IPS-20b (cell line): Measurements from ENCODE around the gene AQP12B.
"Not testable (repeated sequence)": the region's sequence is repeated elsewhere in the genome, so short reads cannot be mapped to it uniquely, and the experiment has no call there.

Experiments
- H3K27ac ChIP-seq: one replicate; pipeline ENCODE4 v1.5.1; 2013; ENCODE audit warnings: low read length
- H3K27me3 ChIP-seq: 2 replicates; pipeline ENCODE4 v1.6.1; 2013; ENCODE audit warnings: mild to moderate bottlenecking, low read length, inconsistent platforms; ENCODE audit not compliant: insufficient read depth
- H3K36me3 ChIP-seq: 2 replicates; pipeline ENCODE4 v1.6.1; 2013; ENCODE audit warnings: low read depth, mild to moderate bottlenecking, inconsistent platforms, low read length, moderate library complexity; ENCODE audit not compliant: insufficient read depth
- H3K4me1 ChIP-seq: 2 replicates; pipeline ENCODE4 v1.6.1; 2013; ENCODE audit warnings: mild to moderate bottlenecking, control low read depth, inconsistent platforms, low read length, moderate library complexity; ENCODE audit not compliant: insufficient read depth
- H3K4me3 ChIP-seq: 2 replicates; pipeline ENCODE4 v1.5.1; 2013; ENCODE audit warnings: mild to moderate bottlenecking, low read length, inconsistent platforms
- H3K9ac ChIP-seq: 2 replicates; pipeline ENCODE4 v1.6.1; 2013; ENCODE audit warnings: low read depth, mild to moderate bottlenecking, inconsistent platforms, low read length, moderate library complexity
- H3K9me3 ChIP-seq: 2 replicates; pipeline ENCODE4 v1.6.1; 2013; ENCODE audit warnings: mild to moderate bottlenecking, low read depth, low read length, inconsistent platforms; ENCODE audit not compliant: insufficient read depth

Gene AQP12B, protein sequence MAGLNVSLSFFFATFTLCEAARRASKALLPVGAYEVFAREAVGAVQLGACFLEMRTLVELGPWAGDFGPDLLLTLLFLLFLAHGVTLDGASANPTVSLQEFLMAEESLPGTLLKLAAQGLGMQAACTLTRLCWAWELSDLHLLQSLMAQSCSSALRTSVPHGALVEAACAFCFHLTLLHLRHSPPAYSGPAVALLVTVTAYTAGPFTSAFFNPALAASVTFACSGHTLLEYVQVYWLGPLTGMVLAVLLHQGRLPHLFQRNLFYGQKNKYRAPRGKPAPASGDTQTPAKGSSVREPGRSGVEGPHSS

DNA sequence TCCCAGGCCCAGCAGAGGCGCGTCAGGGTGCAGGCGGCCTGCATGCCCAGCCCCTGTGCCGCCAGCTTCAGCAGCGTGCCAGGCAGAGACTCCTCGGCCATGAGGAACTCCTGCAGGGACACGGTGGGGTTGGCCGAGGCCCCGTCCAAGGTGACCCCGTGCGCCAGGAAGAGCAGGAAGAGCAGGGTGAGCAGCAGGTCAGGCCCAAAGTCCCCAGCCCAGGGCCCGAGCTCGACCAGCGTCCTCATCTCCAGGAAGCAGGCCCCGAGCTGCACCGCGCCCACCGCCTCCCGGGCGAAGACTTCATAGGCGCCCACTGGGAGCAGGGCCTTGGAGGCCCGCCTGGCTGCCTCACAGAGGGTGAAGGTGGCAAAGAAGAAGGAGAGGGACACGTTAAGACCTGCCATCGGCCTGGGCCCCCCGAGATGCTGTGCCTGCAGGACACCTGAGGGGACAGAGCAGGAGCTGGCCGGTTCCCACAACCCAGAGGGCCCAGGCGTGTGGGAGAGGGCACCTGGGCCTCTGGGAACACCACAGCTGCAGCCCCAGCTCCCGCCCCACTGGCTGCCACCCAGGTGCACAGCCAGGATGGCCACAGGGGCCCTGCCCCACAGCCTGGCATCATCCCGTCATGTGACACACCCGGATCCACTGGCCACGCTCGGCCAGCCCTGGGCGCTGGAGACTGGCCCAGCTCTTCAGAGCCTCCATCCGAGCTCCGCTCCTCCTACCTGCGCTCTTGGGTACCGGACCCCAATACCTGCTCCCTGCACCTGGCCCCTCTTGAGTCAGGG is at the start of gene AQP12B:
AQP12B (minus strand) TSS at position 455 of the 794 bp plus-strand sequence; CDS start at position 407, 48 bp downstream.
- not testable (repeated sequence) for H3K9ac ChIP-seq, H3K4me1 ChIP-seq, H3K9me3 ChIP-seq, H3K27ac ChIP-seq, H3K4me3 ChIP-seq, H3K36me3 ChIP-seq, H3K27me3 ChIP-seq

DNA sequence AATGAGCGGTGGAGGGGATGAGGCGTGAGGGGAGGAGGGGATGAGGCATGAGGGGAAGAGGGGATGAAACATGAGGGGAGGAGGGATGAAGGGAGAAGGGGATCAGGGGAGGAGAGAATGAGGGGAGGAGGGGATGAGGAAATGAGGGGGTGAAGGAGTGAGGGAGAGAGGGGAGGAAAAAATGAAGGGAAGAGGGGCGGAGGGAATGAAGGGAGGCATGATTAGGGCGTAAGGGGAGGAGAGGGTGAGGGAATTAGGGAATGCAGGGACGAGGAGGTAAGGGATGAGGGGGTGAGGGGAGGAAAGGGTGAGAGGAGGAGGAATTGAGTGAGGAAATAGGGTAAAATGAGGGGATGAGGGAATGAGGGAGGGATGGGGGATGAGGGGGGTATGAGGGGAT is 49.5 kb upstream of the AQP12B start:
- H3K27me3 ChIP-seq, result no peaks in the 10 kb centered on the region
- no peak overlapping the region for H3K4me3 ChIP-seq
- no peaks in the 10 kb centered on the region for H3K9me3 ChIP-seq
- no peak overlapping the region for H3K9ac ChIP-seq
- no peaks in the 10 kb centered on the region for H3K4me1 ChIP-seq
- H3K36me3 ChIP-seq, result peaks cover 72% of the 10 kb centered on the region
- H3K27ac ChIP-seq, result no peak overlapping the region

DNA sequence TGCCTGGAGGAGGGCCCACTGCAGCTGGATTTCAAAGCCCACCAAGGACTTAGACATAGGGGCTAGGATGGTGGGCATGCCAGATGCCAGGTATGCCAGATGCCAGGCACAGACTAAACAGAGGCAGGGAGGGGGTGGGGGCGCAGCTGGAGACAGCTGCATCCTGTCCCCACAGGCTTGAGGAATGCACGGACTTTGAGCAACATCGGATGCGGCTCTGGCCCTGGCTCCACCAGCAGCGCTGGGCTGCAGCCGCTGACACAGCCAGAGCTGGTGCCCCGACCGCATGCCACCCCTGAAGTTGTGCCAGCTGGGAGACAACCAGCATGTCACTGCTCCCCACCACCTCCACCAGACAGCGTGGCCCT is 48.5 kb upstream of the AQP12B start:
- Histone ChIP-seq H3K4me3 (no peak overlapping the region), H3K27me3 (no peaks in the 10 kb centered on the region), H3K36me3 (peaks cover 72% of the 10 kb centered on the region), H3K9ac (no peak overlapping the region), H3K4me1 (no peaks in the 10 kb centered on the region), H3K9me3 (no peaks in the 10 kb centered on the region), H3K27ac (no peak overlapping the region)

DNA sequence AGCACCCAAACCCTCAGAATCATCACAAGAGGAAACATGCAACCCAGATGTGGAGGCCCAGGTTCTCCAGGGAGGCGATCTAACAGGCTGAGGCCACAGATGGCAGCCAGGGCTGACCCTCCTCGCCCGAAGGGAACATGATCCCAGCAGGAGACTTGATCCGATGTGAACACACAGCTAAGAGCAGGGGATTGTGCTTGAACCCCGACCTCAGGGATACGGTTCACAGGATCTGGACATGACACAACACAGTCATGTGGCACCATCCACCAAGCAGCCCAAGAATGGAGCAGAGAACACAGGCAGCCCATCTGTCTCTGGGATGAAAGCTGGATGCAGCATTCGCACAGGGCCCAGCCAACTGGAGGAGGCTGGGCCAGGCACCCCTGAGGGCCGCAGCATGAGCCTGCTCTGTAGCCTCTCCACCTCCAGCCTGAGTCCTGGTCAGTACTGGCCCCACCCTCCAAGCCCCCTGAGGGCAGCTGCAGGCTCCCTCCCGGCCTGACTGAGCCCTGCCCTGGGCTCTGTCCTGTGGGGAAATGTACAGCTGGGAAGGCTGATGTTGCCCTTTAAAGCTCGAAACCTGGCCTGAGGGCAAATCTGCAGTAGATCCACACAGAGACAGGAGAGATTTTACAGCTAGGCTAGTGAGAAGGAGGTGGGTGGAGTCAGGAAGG is 48.0 kb upstream of the AQP12B start:
- Histone ChIP-seq H3K36me3 (peaks cover 74% of the 10 kb centered on the region), H3K4me1 (no peaks in the 10 kb centered on the region), H3K27ac (no peak overlapping the region), H3K9me3 (no peaks in the 10 kb centered on the region), H3K27me3 (no peaks in the 10 kb centered on the region), H3K4me3 (no peak overlapping the region), H3K9ac (no peak overlapping the region)

DNA sequence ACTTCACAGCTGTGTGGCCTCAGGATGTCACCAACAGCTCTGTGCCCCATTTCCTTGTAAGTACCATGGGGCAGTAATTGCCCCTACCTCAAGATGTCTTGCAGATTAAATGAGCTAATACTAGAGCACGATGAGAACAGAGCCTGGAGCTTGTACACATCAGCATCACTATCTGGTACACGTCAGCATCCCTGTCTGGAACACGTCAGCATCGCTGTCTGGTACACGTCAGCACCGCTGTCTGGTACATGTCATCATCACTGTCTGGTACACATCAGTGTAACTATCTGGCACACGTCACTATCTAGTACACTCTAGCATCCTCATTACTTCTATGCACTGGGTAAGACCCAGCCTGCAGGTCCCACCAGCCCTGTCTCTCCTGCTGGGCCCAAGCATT is 46.1 kb upstream of the AQP12B start:
- Histone ChIP-seq H3K9me3 (no peaks in the 10 kb centered on the region), H3K27ac (no peak overlapping the region), H3K4me3 (no peak overlapping the region), H3K9ac (no peak overlapping the region), H3K4me1 (no peaks in the 10 kb centered on the region), H3K36me3 (peaks cover 73% of the 10 kb centered on the region), H3K27me3 (no peaks in the 10 kb centered on the region)

DNA sequence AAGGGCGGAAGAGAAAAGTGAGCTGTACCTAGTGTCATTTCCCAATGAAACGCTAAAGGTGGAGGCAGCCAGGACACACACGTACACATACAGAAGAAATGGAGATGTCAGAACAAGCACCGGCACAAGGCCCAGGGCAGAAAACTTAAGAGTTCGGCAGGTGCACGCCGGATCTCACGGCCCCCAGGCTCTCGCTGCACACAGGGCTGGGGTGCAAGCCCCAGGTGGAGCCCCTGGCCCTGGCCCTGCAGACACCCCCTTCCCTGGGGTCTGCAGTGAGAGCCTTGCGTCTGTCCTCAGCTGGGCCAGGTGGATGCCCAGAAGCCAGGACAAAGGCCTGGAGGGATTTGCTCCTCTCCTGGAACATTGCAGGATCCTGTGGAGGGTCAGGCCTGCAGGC is 45.7 kb upstream of the AQP12B start:
- H3K9me3 ChIP-seq, result no peaks in the 10 kb centered on the region
- H3K27me3 ChIP-seq, result no peaks in the 10 kb centered on the region
- no peak overlapping the region for H3K9ac ChIP-seq
- H3K27ac ChIP-seq, result no peak overlapping the region
- H3K4me1 ChIP-seq, result no peaks in the 10 kb centered on the region
- no peak overlapping the region for H3K4me3 ChIP-seq
- peaks cover 73% of the 10 kb centered on the region for H3K36me3 ChIP-seq

DNA sequence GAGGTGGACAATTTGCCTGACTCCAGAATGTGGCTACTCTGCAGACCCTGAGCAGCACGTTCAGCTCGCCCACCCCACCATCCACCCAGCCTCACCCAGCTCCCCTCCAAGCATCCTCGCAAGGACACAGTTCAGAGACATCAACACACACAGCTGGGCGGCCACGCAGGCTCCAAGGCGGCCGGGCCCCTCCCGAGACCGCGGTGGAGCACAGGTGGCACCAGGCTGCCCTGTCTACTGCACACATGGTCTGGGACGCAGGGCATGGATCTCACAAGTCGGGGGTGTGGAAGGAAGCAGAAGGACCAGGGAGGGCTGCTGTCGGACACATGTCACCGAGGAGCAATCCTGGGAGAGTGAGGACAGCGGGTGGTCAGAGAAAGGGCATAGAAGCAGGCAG is 45.2 kb upstream of the AQP12B start:
- no peak overlapping the region for H3K4me3 ChIP-seq
- peaks cover 76% of the 10 kb centered on the region for H3K36me3 ChIP-seq
- no peaks in the 10 kb centered on the region for H3K4me1 ChIP-seq
- H3K27me3 ChIP-seq, result no peaks in the 10 kb centered on the region
- no peaks in the 10 kb centered on the region for H3K9me3 ChIP-seq
- H3K9ac ChIP-seq, result no peak overlapping the region
- no peak overlapping the region for H3K27ac ChIP-seq

DNA sequence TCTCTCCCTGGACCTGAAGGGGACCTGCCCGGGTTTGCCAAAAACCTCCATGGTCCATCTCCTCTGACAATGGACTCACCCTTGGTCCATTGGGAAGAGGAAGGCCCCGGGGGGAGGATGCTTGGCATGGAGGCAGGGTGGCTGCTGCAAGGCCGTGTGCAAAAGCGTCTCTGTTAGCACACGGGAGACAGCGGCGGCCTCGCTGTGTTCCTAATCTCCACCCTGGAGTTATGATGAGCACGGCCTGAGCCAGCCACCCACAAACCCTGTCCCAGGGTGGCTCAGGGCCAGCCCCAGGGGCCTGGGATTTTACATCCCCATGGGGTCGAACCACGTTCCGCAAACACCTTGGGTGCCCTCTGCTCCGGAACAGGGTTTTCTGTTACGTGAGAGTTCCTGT is 44.8 kb upstream of the AQP12B start:
- H3K27me3 ChIP-seq, result no peaks in the 10 kb centered on the region

DNA sequence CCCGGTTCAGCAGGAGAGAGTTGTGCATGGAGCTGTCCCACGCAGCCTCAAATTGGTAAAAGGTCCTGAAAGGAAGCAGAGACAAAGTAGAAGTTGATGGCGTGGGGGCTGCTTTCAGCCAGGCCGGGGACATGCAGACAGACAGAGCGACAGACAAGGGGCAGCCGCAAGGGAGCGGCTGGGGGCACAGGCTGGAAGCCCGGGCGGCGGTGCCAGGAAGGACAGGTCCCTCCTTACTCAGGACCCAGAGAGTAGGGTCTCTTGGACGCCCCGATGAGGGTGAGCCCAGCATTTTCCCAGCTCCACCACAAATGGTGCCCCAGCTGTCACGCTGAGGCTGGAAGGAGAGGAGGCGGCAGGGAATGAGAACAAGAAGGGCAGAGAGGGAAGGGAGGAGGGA is 44.2 kb upstream of the AQP12B start:
- H3K9ac ChIP-seq, result no peak overlapping the region
- no peaks in the 10 kb centered on the region for H3K27me3 ChIP-seq
- no peak overlapping the region for H3K27ac ChIP-seq
- no peaks in the 10 kb centered on the region for H3K9me3 ChIP-seq
- H3K4me1 ChIP-seq, result no peaks in the 10 kb centered on the region
- peaks cover 86% of the 10 kb centered on the region for H3K36me3 ChIP-seq
- no peak overlapping the region for H3K4me3 ChIP-seq

More for the DNA sequence above, 44.8 kb upstream of the AQP12B start:
- H3K9ac ChIP-seq, result no peak overlapping the region
- H3K4me1 ChIP-seq, result no peaks in the 10 kb centered on the region
- H3K9me3 ChIP-seq, result no peaks in the 10 kb centered on the region
- no peak overlapping the region for H3K27ac ChIP-seq
- H3K4me3 ChIP-seq, result no peak overlapping the region
- H3K36me3 ChIP-seq, result peaks cover 81% of the 10 kb centered on the region

DNA sequence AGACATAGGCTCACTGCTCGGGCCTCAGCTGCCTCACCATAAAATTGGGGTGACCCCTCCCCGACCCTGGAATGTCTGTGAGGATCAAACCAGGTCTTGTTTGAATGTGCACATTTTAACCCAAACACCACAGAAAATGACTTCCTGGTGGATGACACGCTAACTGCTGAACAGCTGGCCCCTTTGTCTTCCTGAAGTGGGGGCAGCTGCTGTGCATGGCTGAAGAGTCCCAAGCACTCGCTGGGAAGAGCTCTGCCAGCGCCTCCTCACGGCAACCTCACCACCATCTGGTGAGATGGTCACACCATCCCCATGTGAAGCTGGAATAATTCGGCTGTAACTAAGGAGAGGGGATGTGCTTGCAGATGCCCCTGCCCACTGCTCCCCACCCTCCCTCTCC is 43.0 kb upstream of the AQP12B start:
- Histone ChIP-seq H3K27me3 (no peaks in the 10 kb centered on the region), H3K9ac (no peak overlapping the region), H3K36me3 (peaks cover 89% of the 10 kb centered on the region), H3K4me3 (no peak overlapping the region), H3K27ac (no peak overlapping the region), H3K9me3 (no peaks in the 10 kb centered on the region), H3K4me1 (no peaks in the 10 kb centered on the region)

DNA sequence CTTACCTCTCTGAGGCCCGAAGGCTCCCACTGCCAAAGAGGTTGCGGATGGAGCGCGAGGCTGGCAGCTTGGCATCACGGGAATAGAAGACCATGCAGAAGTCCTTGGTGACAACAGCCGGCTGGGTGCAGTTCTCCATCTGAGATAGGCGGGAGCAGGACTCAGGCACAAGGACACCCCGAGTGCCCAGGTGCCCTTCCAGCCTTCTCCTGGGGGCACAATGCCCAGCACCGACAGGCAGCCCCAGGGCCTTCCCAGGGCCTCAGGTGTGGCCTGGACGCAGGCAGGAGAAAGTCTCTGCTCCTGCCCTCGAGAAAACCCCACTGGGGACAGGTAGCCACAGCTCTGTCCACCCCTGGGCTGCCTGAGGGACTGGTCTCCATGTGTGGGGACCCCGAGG is 42.6 kb upstream of the AQP12B start:
- peaks cover 89% of the 10 kb centered on the region for H3K36me3 ChIP-seq
- no peaks in the 10 kb centered on the region for H3K9me3 ChIP-seq

DNA sequence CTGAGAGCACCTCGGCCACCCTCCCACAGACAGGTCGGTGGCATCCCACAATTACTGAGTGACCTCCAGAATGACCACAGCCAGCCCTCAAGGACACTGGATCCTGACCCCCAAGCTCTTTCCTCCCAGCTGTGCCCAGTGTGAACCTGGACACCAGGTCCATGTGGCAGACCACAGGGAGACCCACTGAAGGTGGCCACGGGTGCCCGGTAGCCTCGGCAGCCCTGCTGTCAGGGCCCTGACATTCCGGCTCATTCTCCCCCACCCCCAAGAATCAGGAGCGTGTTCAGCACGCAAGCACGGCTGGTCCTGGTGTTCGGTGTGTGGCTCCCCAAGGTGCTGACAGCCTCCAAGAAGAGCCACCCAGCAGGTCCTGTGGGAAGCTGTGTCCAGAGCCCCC is 41.7 kb upstream of the AQP12B start:
- no peaks in the 10 kb centered on the region for H3K9me3 ChIP-seq
- H3K4me1 ChIP-seq, result no peaks in the 10 kb centered on the region
- no peak overlapping the region for H3K27ac ChIP-seq
- peaks cover 94% of the 10 kb centered on the region for H3K36me3 ChIP-seq
- no peak overlapping the region for H3K9ac ChIP-seq
- no peaks in the 10 kb centered on the region for H3K27me3 ChIP-seq
- H3K4me3 ChIP-seq, result no peak overlapping the region

More for the DNA sequence above, 42.6 kb upstream of the AQP12B start:
- Histone ChIP-seq H3K27ac (no peak overlapping the region), H3K9ac (no peak overlapping the region), H3K4me3 (no peak overlapping the region), H3K4me1 (no peaks in the 10 kb centered on the region), H3K27me3 (no peaks in the 10 kb centered on the region)
